Measurements from ENCODE around the gene PRPH2. TPM values are rescaled to one million over a fixed set of nuclear protein-coding genes. Genes with fewer than 3 reads are reported as not detected.

PRPH2 gene
- total and polyA plus RNA-seq, 2 donors (not counting 3 experiments of a cell fraction or from before 2014, with no cell fraction given): 0.40 to 0.46 TPM

DNA sequence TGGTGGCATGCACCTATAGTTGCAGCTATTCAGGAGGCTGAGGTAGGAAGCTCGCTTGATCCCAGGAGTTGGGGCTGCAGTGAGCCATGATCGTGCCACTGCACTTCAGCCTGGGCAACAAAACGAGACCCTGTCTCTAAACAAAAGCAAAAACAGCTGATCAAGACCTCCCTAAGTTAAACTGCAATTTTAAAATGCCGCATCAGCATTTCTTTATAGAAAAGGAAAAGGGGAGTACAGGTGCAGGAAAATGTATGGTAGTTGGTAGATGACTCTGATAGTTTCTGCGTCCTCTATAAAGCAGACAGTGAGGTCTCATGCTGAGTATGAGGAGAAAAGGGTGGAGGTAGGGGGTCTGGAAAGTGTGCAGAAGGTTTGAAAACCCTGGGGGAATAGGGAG is 32.4 kb upstream of the PRPH2 start:
- H3K79me2 ChIP-seq (ENCODE audit: control insufficient read depth, insufficient read depth, low read length): no peaks in the 10 kb centered on the region
- no peaks in the 10 kb centered on the region for H3K27me3 ChIP-seq (ENCODE audit: control insufficient read depth in 2 of 2, insufficient read depth in 2 of 2, low read length in 2 of 2)
- intact Hi-C loops (cut with micrococcal nuclease): no loop called here
- H3K4me3 ChIP-seq (replicated peaks in 1 of 3; ENCODE audit: insufficient read depth in 1 of 3, low read depth in 1 of 3, low read length in 3 of 3): no peak overlapping the region
- FAIRE-seq (no peak), DNase-seq (ENCODE audit: low read depth, low spot score) (no peak)
- no peak overlapping the region for H3K4me2 ChIP-seq (ENCODE audit: insufficient read depth, low read length)
- H3K9ac ChIP-seq (replicated peaks; ENCODE audit: extremely low read depth, insufficient read depth, low read length): no peak overlapping the region
- dilution Hi-C loops (cut with MboI; ENCODE audit: extremely low pct_ligation_motif_present, low sequenced_read_pairs): no loop called here
- H4K20me1 ChIP-seq (replicated peaks; ENCODE audit: control insufficient read depth, extremely low read depth, insufficient read depth, low read length): no peaks in the 10 kb centered on the region
- H3K27ac ChIP-seq (ENCODE audit: insufficient read depth, low read depth, low read length): no peak overlapping the region
- TF ChIP-seq POLR2AphosphoS5 (IDR thresholded peaks at IDR 0.05; ENCODE audit: insufficient read depth, low read depth, low read length): no peak
- TF ChIP-seq JUN (IDR thresholded peaks at IDR 0.05; ENCODE audit: borderline replicate concordance, insufficient read depth, insufficient read length, low read depth): no peak
- TF ChIP-seq MYC (IDR thresholded peaks at IDR 0.05; ENCODE audit: low read depth, low read length): no peak
- ChIA-PET CTCF (interaction anchor here (1.3 kb wide), 1 partner anchor 27 kb away, joined by 3 read pairs; no protein-coding TSS in a partner anchor), POLR2A (interaction anchor here (0.6 kb wide), 1 partner anchor 27 kb away, joined by 3 read pairs; the partner anchor contains the start of gene BICRAL)
- H3K36me3 ChIP-seq (ENCODE audit: control insufficient read depth in 2 of 2, extremely low read depth in 1 of 2, insufficient read depth in 2 of 2, low read length in 2 of 2): no peaks in the 10 kb centered on the region
- H3K9me1 ChIP-seq (replicated peaks; ENCODE audit: control insufficient read depth, extremely low read depth, insufficient read depth, low read length): no peaks in the 10 kb centered on the region
- H2AFZ ChIP-seq (ENCODE audit: low read depth, low read length): no peak overlapping the region
- H3K9me3 ChIP-seq (replicated peaks; ENCODE audit: control insufficient read depth, insufficient read depth, low read length): no peaks in the 10 kb centered on the region
- BruUV-seq (replicated peaks): no TSS peak
- H3K4me1 ChIP-seq (ENCODE audit: control insufficient read depth, extremely low read depth, insufficient read depth, low read length): no peaks in the 10 kb centered on the region

- H3K9me3 ChIP-seq (replicated peaks; ENCODE audit: control insufficient read depth, insufficient read depth, low read length): no peaks in the 10 kb centered on the region
- no peak overlapping the region for H3K4me2 ChIP-seq (ENCODE audit: insufficient read depth, low read length)
- H3K9ac ChIP-seq (replicated peaks; ENCODE audit: extremely low read depth, insufficient read depth, low read length): no peak overlapping the region
- TF ChIP-seq EZH2 (IDR thresholded peaks at IDR 0.05; ENCODE audit: borderline replicate concordance, low read depth, low read length, severe bottlenecking) (no peak), POLR2A (IDR thresholded peaks at IDR 0.05; ENCODE audit: low read depth, low read length) (no peak), POLR2AphosphoS5 (IDR thresholded peaks at IDR 0.05; ENCODE audit: insufficient read depth, low read depth, low read length) (no peak), FOS (IDR thresholded peaks at IDR 0.05; ENCODE audit: borderline replicate concordance, insufficient read depth, low read length) (no peak), JUN (IDR thresholded peaks at IDR 0.05; ENCODE audit: borderline replicate concordance, insufficient read depth, insufficient read length, low read depth) (no peak), MYC (IDR thresholded peaks at IDR 0.05; ENCODE audit: low read depth, low read length) (no peak), GATA2 (IDR thresholded peaks at IDR 0.05; ENCODE audit: insufficient read depth, insufficient read length, low read depth, low read length) (no peak)
- TF ChIP-seq, protein P1, sequence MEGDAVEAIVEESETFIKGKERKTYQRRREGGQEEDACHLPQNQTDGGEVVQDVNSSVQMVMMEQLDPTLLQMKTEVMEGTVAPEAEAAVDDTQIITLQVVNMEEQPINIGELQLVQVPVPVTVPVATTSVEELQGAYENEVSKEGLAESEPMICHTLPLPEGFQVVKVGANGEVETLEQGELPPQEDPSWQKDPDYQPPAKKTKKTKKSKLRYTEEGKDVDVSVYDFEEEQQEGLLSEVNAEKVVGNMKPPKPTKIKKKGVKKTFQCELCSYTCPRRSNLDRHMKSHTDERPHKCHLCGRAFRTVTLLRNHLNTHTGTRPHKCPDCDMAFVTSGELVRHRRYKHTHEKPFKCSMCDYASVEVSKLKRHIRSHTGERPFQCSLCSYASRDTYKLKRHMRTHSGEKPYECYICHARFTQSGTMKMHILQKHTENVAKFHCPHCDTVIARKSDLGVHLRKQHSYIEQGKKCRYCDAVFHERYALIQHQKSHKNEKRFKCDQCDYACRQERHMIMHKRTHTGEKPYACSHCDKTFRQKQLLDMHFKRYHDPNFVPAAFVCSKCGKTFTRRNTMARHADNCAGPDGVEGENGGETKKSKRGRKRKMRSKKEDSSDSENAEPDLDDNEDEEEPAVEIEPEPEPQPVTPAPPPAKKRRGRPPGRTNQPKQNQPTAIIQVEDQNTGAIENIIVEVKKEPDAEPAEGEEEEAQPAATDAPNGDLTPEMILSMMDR (IDR thresholded peaks at IDR 0.05; ENCODE audit: extremely low read depth in 1 of 2, insufficient read depth in 1 of 2, low read depth in 1 of 2, low read length in 2 of 2): no peak
- TF ChIP-seq, protein P2, sequence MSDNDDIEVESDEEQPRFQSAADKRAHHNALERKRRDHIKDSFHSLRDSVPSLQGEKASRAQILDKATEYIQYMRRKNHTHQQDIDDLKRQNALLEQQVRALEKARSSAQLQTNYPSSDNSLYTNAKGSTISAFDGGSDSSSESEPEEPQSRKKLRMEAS (IDR thresholded peaks at IDR 0.05; ENCODE audit: insufficient read depth, insufficient read length): no peak
- no peaks in the 10 kb centered on the region for H4K20me1 ChIP-seq (replicated peaks; ENCODE audit: control insufficient read depth, extremely low read depth, insufficient read depth, low read length)
- dilution Hi-C loops (cut with MboI; ENCODE audit: extremely low pct_ligation_motif_present, low sequenced_read_pairs): no loop called here
- peaks cover 7% of the 10 kb centered on the region for H3K4me1 ChIP-seq (ENCODE audit: control insufficient read depth, extremely low read depth, insufficient read depth, low read length)
- no peaks in the 10 kb centered on the region for H3K79me2 ChIP-seq (ENCODE audit: control insufficient read depth, insufficient read depth, low read length)
- CTCF ChIA-PET: no interaction called here
- BruUV-seq (replicated peaks): no TSS peak
- intact Hi-C loops (cut with micrococcal nuclease): no loop called here
- FAIRE-seq: no peak
- no peak for DNase-seq (ENCODE audit: low read depth, low spot score)
- no peak overlapping the region for H2AFZ ChIP-seq (ENCODE audit: low read depth, low read length)
- no peak overlapping the region for H3K4me3 ChIP-seq (replicated peaks in 1 of 3; ENCODE audit: insufficient read depth in 1 of 3, low read depth in 1 of 3, low read length in 3 of 3)
- POLR2A ChIA-PET: no interaction called here
- no peaks in the 10 kb centered on the region for H3K9me1 ChIP-seq (replicated peaks; ENCODE audit: control insufficient read depth, extremely low read depth, insufficient read depth, low read length)
- H3K27me3 ChIP-seq (ENCODE audit: control insufficient read depth in 2 of 2, insufficient read depth in 2 of 2, low read length in 2 of 2): no peaks in the 10 kb centered on the region
- no peaks in the 10 kb centered on the region for H3K36me3 ChIP-seq (ENCODE audit: control insufficient read depth in 2 of 2, extremely low read depth in 1 of 2, insufficient read depth in 2 of 2, low read length in 2 of 2)
- H3K27ac ChIP-seq (ENCODE audit: insufficient read depth, low read depth, low read length): no peak overlapping the region
These were observed 28.7 kb upstream of the PRPH2 start for GRCh38 chr6:42751055-42751454.

All from endothelial cell of umbilical vein (primary cell).